Uterus (tissue), 4 donors: ENCODE measurements around the gene DTNA. TPM values are rescaled to one million over a fixed set of nuclear protein-coding genes. Genes with fewer than 3 reads are reported as not detected.

Source experiments
- DNase-seq, 2 donors: peaks; one replicate each; pipeline ENCODE4 v3.0.0-alpha.2; 2019 to 2020
- H3K27ac ChIP-seq, 2 donors: fragments of 200-600 bp; sonication (generic); 1 replicate in 1 of 2; 2 replicates in 1 of 2; pipeline ENCODE4 v1.5.1; 2016 to 2018
- H3K27me3 ChIP-seq, 2 donors: fragments of 200-600 bp; sonication (generic); one replicate each; pipeline ENCODE4 v1.5.1; 2018 to 2019; ENCODE audit warnings: control low read depth in 1 of 2
- H3K36me3 ChIP-seq, 2 donors: fragments of 200-600 bp; sonication (generic); one replicate each; pipeline ENCODE4 v1.5.1; 2019; ENCODE audit warnings: control low read depth in 1 of 2
- H3K4me1 ChIP-seq, 2 donors: fragments of 200-600 bp; sonication (generic); one replicate each; pipeline ENCODE4 v1.5.1; 2018 to 2019; ENCODE audit warnings: control low read depth in 1 of 2
- H3K4me3 ChIP-seq, 2 donors: fragments of 200-600 bp; sonication (generic); 1 replicate in 1 of 2; 2 replicates in 1 of 2; pipeline ENCODE4 v1.5.1; 2018 to 2019; ENCODE audit warnings: mild to moderate bottlenecking in 1 of 2
- H3K9me3 ChIP-seq, 2 donors: fragments of 200-600 bp; sonication (generic); one replicate each; pipeline ENCODE4 v1.5.1; 2019; ENCODE audit warnings: control low read depth in 1 of 2
- CTCF ChIP-seq, 4 experiments: fragments of 200-600 bp in 2 of 4; fragments of 450-650 bp in 2 of 4; sonication (generic) in 2 of 4; IDR thresholded peaks; one replicate each; pipeline ENCODE4 v1.5.1; 2016 to 2019; ENCODE audit warnings: antibody characterized with exemption in 4 of 4, mild to moderate bottlenecking in 2 of 4, moderate library complexity in 1 of 4
- POLR2A ChIP-seq, 2 donors: fragments of 450-650 bp; IDR thresholded peaks; one replicate each; pipeline ENCODE4 v1.6.1; 2016; ENCODE audit warnings: antibody characterized with exemption in 2 of 2, mild to moderate bottlenecking in 1 of 2, moderate library complexity in 1 of 2
- intact Hi-C: fragments of 100-400 bp; cut with DNase I; formaldehyde crosslinking; loops from one replicate; pipeline ENCODE4 v1.15.1; 2023; ENCODE audit warnings: low total_unique reads
- total RNA-seq, 4 donors: library from RNA; depleted of rRNA in 3 of 4; stranded (reverse); fragments of >200 nt in 3 of 4; gene quantifications; one replicate each; pipeline versions ENCODE4 v1.1.0 to v1.2.4, GENCODE V29; 2014 to 2023
- donor health status: DM: yes; HTN: yes; CAD: no.

Gene DTNA
- total RNA-seq, 4 donors from 2014 or later: 13.8 to 229 (median 43.0) TPM

- Histone ChIP-seq H3K9me3 (no peaks in the 10 kb centered on the region), H3K27ac (no peak overlapping the region), H3K4me3 (no peak overlapping the region), H3K4me1 (no peaks in the 10 kb centered on the region), H3K27me3 (no peaks in the 10 kb centered on the region), H3K36me3 (no peaks in the 10 kb centered on the region)
- TF ChIP-seq CTCF (IDR thresholded peaks at IDR 0.05) (no peak), POLR2A (IDR thresholded peaks at IDR 0.05) (no peak)
- DNase-seq: no peak
- intact Hi-C loops: no loop called here
These were observed 90.3 kb downstream of the DTNA start for GRCh38 chr18:34800381-34800780.

GRCh38 chr18:34801774-34802173 lies 91.7 kb downstream of the DTNA start:
- H3K27me3 ChIP-seq: no peaks in the 10 kb centered on the region
- intact Hi-C loops: no loop called here
- no peak for DNase-seq
- no peaks in the 10 kb centered on the region for H3K9me3 ChIP-seq
- H3K4me3 ChIP-seq: no peak overlapping the region
- H3K4me1 ChIP-seq: no peaks in the 10 kb centered on the region
- no peaks in the 10 kb centered on the region for H3K36me3 ChIP-seq
- TF ChIP-seq POLR2A (IDR thresholded peaks at IDR 0.05) (no peak), CTCF (IDR thresholded peaks at IDR 0.05) (no peak)
- H3K27ac ChIP-seq: no peak overlapping the region

DNA sequence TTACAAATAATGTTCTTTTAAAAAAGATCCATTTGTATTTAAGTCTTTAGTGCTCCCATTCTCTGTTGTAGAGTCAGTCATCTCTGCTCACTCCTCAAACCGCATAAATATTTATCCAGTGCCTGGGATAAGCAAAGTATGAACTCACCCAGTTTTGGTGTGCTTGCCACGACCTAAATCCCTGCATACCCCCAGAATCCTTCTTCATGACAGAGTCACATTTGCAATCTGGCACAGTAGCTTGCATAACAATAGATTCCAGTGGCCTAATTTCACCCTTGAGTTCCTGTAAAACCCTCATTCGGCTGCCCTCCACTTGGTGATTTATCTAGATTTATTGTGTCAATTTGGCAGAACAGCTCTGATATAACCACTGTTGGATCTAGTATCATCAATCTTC lies 92.9 kb downstream of the DTNA start:
- Histone ChIP-seq H3K36me3 (no peaks in the 10 kb centered on the region), H3K27me3 (no peaks in the 10 kb centered on the region), H3K4me1 (no peaks in the 10 kb centered on the region), H3K4me3 (no peak overlapping the region), H3K9me3 (no peaks in the 10 kb centered on the region), H3K27ac (no peak overlapping the region)
- DNase-seq: no peak
- TF ChIP-seq POLR2A (IDR thresholded peaks at IDR 0.05): no peak
- intact Hi-C loops: no loop called here

DNA sequence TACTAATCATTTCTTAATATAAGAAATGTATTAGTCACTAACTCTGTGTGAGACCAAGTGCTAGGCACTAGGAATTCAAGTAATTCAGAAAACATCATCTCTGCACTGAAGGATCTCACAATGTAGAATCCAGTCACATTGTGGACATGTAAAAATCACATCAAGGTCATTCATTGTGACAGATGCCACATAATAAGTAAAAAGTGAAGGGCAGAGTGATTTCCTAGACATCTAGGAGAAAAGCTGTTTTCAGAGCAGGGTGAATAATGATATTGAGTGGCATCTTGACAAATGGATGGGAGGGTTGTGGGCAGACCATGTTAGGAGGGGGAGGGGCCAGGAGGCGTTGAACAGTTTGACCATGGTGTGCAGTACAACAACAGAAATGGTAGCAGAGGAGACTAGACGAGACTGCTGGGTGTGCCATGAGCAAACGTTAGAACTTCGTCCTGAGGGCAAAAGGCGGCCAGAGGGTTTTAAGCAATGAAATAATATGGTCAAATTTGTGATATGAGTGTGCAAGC lies 93.8 kb downstream of the DTNA start:
- TF ChIP-seq CTCF (IDR thresholded peaks at IDR 0.05) (no peak), POLR2A (IDR thresholded peaks at IDR 0.05) (no peak)
- Histone ChIP-seq H3K4me3 (no peak overlapping the region), H3K4me1 (no peaks in the 10 kb centered on the region), H3K27me3 (no peaks in the 10 kb centered on the region), H3K36me3 (no peaks in the 10 kb centered on the region), H3K27ac (no peak overlapping the region), H3K9me3 (no peaks in the 10 kb centered on the region)
- no peak for DNase-seq
- intact Hi-C loops: no loop called here

- Histone ChIP-seq H3K4me3 (no peak overlapping the region), H3K4me1 (peaks cover 0 to 7% of the 10 kb centered on the region in 2 donors), H3K9me3 (no peaks in the 10 kb centered on the region), H3K27me3 (no peaks in the 10 kb centered on the region), H3K36me3 (no peaks in the 10 kb centered on the region), H3K27ac (no peak overlapping the region)
- TF ChIP-seq POLR2A (IDR thresholded peaks at IDR 0.05): no peak
- no peak for TF ChIP-seq CTCF (IDR thresholded peaks at IDR 0.05)
- intact Hi-C loops: no loop called here
- no peak for DNase-seq
These were observed 95.2 kb downstream of the DTNA start for GRCh38 chr18:34805103-34805877.
